HEK293 (cell line): ENCODE measurements around the gene ATP4A.

Source experiments
- BCL11A ChIP-seq: fragments of 450-650 bp; formaldehyde crosslinking; IDR thresholded peaks from 2 replicates; pipeline ENCODE4 v1.5.1; 2016; ENCODE audit warnings: low read depth, missing biosample characterization, missing genetic modification characterization
- ELK4 ChIP-seq: IDR thresholded peaks from 2 replicates; pipeline ENCODE4 v1.6.1; 2011; ENCODE audit warnings: mild to moderate bottlenecking, low read depth, low read length, borderline replicate concordance
- HIC1 ChIP-seq: fragments of 450-650 bp; formaldehyde crosslinking; IDR thresholded peaks from 2 replicates; pipeline ENCODE4 v1.5.1; 2016; ENCODE audit warnings: missing biosample characterization, missing genetic modification characterization
- SP7 ChIP-seq: fragments of 450-650 bp; formaldehyde crosslinking; IDR thresholded peaks from 2 replicates; pipeline ENCODE4 v1.5.1; 2016; ENCODE audit warnings: missing biosample characterization, missing genetic modification characterization
- TCF7L2 ChIP-seq: IDR thresholded peaks from 2 replicates; pipeline ENCODE4 v1.6.1; 2011; ENCODE audit warnings: low read depth, mild to moderate bottlenecking, inconsistent platforms, low read length, moderate library complexity, borderline replicate concordance
- TRIM28 ChIP-seq: IDR thresholded peaks from 2 replicates; pipeline ENCODE4 v1.6.1; 2011; ENCODE audit warnings: low read length, control low read depth, borderline replicate concordance
- ZBTB20 ChIP-seq: fragments of 450-650 bp; formaldehyde crosslinking; IDR thresholded peaks from 2 replicates; pipeline ENCODE4 v1.5.1; 2016; ENCODE audit warnings: missing biosample characterization, missing genetic modification characterization
- ZBTB7A ChIP-seq: fragments of 450-650 bp; formaldehyde crosslinking; IDR thresholded peaks from 2 replicates; pipeline ENCODE4 v1.5.1; 2016; ENCODE audit warnings: low read depth, missing biosample characterization, missing genetic modification characterization
- ZEB2 ChIP-seq: fragments of 450-650 bp; formaldehyde crosslinking; IDR thresholded peaks from 2 replicates; pipeline ENCODE4 v1.5.1; 2016; ENCODE audit warnings: missing biosample characterization, missing genetic modification characterization
- ZFP69B ChIP-seq: fragments of 450-650 bp; formaldehyde crosslinking; IDR thresholded peaks from 2 replicates; pipeline ENCODE4 v1.5.1; 2016; ENCODE audit warnings: missing biosample characterization, missing genetic modification characterization
- ZIC2 ChIP-seq: fragments of 450-650 bp; formaldehyde crosslinking; IDR thresholded peaks from 2 replicates; pipeline ENCODE4 v1.5.1; 2016; ENCODE audit warnings: missing biosample characterization, missing genetic modification characterization
- ZNF146 ChIP-seq: fragments of 450-650 bp; formaldehyde crosslinking; IDR thresholded peaks from 2 replicates; pipeline ENCODE4 v1.5.1; 2016; ENCODE audit warnings: missing biosample characterization, missing genetic modification characterization
- ZNF148 ChIP-seq: fragments of 450-650 bp; formaldehyde crosslinking; IDR thresholded peaks from 2 replicates; pipeline ENCODE4 v1.5.0; 2017; ENCODE audit warnings: missing biosample characterization, missing genetic modification characterization, borderline replicate concordance
- ZNF175 ChIP-seq: fragments of 450-650 bp; formaldehyde crosslinking; IDR thresholded peaks from 2 replicates; pipeline ENCODE4 v1.5.1; 2016; ENCODE audit warnings: missing biosample characterization, missing genetic modification characterization
- ZNF221 ChIP-seq: fragments of 450-650 bp; formaldehyde crosslinking; IDR thresholded peaks from 2 replicates; pipeline ENCODE4 v1.5.1; 2017; ENCODE audit warnings: missing biosample characterization, missing genetic modification characterization, borderline replicate concordance
- ZNF24 ChIP-seq: fragments of 450-650 bp; formaldehyde crosslinking; IDR thresholded peaks from 2 replicates; pipeline ENCODE4 v1.5.1; 2016; ENCODE audit warnings: missing biosample characterization, missing genetic modification characterization
- ZNF335 ChIP-seq: fragments of 450-650 bp; formaldehyde crosslinking; conservative IDR thresholded peaks from 2 replicates; pipeline ENCODE4 v1.5.1; 2016; ENCODE audit warnings: missing biosample characterization, missing genetic modification characterization
- ZNF394 ChIP-seq: fragments of 450-650 bp; formaldehyde crosslinking; IDR thresholded peaks from 2 replicates; pipeline ENCODE4 v1.5.1; 2016; ENCODE audit warnings: missing biosample characterization, missing genetic modification characterization, mild to moderate bottlenecking, moderate library complexity, borderline replicate concordance
- ZNF433 ChIP-seq: fragments of 450-650 bp; formaldehyde crosslinking; IDR thresholded peaks from 2 replicates; pipeline ENCODE4 v1.5.1; 2016; ENCODE audit warnings: missing biosample characterization, missing genetic modification characterization, low read depth
- ZNF510 ChIP-seq: fragments of 450-650 bp; formaldehyde crosslinking; IDR thresholded peaks from 2 replicates; pipeline ENCODE4 v1.5.1; 2018; ENCODE audit warnings: mild to moderate bottlenecking, missing genetic modification characterization, missing biosample characterization; ENCODE audit not compliant: insufficient replicate concordance
- ZNF521 ChIP-seq: fragments of 450-650 bp; formaldehyde crosslinking; IDR thresholded peaks from 2 replicates; pipeline ENCODE4 v1.5.1; 2017; ENCODE audit warnings: missing biosample characterization, mild to moderate bottlenecking, missing genetic modification characterization
- ZNF561 ChIP-seq: fragments of 450-650 bp; IDR thresholded peaks from 2 replicates; pipeline ENCODE4 v1.5.1; 2018; ENCODE audit warnings: missing biosample characterization, missing genetic modification characterization, borderline replicate concordance
- ZNF585B ChIP-seq: fragments of 450-650 bp; formaldehyde crosslinking; IDR thresholded peaks from 2 replicates; pipeline ENCODE4 v1.5.1; 2016; ENCODE audit warnings: missing biosample characterization, missing genetic modification characterization
- ZNF596 ChIP-seq: fragments of 450-650 bp; IDR thresholded peaks from 2 replicates; pipeline ENCODE4 v1.5.0; 2018; ENCODE audit warnings: missing biosample characterization, mild to moderate bottlenecking, missing genetic modification characterization, moderate library complexity
- ZNF610 ChIP-seq: fragments of 450-650 bp; formaldehyde crosslinking; IDR thresholded peaks from 2 replicates; pipeline ENCODE4 v1.5.1; 2016; ENCODE audit warnings: missing biosample characterization, missing genetic modification characterization, borderline replicate concordance
- ZNF621 ChIP-seq: fragments of 450-650 bp; formaldehyde crosslinking; IDR thresholded peaks from 2 replicates; pipeline ENCODE4 v1.5.1; 2017; ENCODE audit warnings: missing biosample characterization, missing genetic modification characterization
- ZNF654 ChIP-seq: fragments of 450-650 bp; formaldehyde crosslinking; IDR thresholded peaks from 2 replicates; pipeline ENCODE4 v1.5.1; 2016; ENCODE audit warnings: low read depth, missing biosample characterization, missing genetic modification characterization
- ZNF707 ChIP-seq: fragments of 450-650 bp; formaldehyde crosslinking; IDR thresholded peaks from 2 replicates; pipeline ENCODE4 v1.5.1; 2016; ENCODE audit warnings: missing biosample characterization, missing genetic modification characterization
- ZNF777 ChIP-seq: fragments of 450-650 bp; formaldehyde crosslinking; IDR thresholded peaks from 2 replicates; pipeline ENCODE4 v1.5.1; 2017; ENCODE audit warnings: missing biosample characterization, missing genetic modification characterization, borderline replicate concordance
- ZSCAN5A ChIP-seq: fragments of 450-650 bp; formaldehyde crosslinking; IDR thresholded peaks from 2 replicates; pipeline ENCODE4 v1.5.1; 2016; ENCODE audit warnings: missing biosample characterization, missing genetic modification characterization
- ZXDB ChIP-seq: fragments of 450-650 bp; formaldehyde crosslinking; IDR thresholded peaks from 2 replicates; pipeline ENCODE4 v1.5.1; 2016; ENCODE audit warnings: missing biosample characterization, missing genetic modification characterization

ATP4A gene

GRCh38 chr19:35545001-35545854 lies 18.2 kb downstream of the ATP4A start, which contains the start of gene TMEM147 (continued):
- TF ChIP-seq ZFP69B (tag by site-specific recombination) = peak; percentile 100
- 0 out of 2 replicates have a peak, but pooled peaks have one; percentile 38 for TF ChIP-seq ZNF610
- TF ChIP-seq BCL11A (tag by site-specific recombination) = no peak; the same call in 1 of the 2 replicates
- TF ChIP-seq ZNF654 (tag by site-specific recombination) = no peak
- TF ChIP-seq HIC1 = peak; percentile 70; the same call in 1 of the 2 replicates
- TF ChIP-seq ZBTB7A (tag by site-specific recombination) = no peak; the same call in 1 of the 2 replicates
- 0 out of 2 replicates have a peak, but pooled peaks have one; percentile 15 for TF ChIP-seq ZNF585B (tag by site-specific recombination)
- no peak for TF ChIP-seq ZNF221 (tag by site-specific recombination)
- TF ChIP-seq ZNF175 (tag by site-specific recombination) = peak; percentile 51; the same call in 1 of the 2 replicates
- TF ChIP-seq ZNF621 (tag by site-specific recombination) = no peak
- peak; percentile 100; the same call in 1 of the 2 replicates for TF ChIP-seq ZNF561 (tag by site-specific recombination)
- TF ChIP-seq ZNF148 (tag by site-specific recombination) = no peak
- TF ChIP-seq ZNF146 (tag by site-specific recombination) = peak; percentile 39
- TF ChIP-seq ZNF707 (tag by site-specific recombination) = no peak
- peak; percentile 95 for TF ChIP-seq ZEB2
- peak; percentile 97 for TF ChIP-seq ZBTB20 (tag by site-specific recombination)
- TF ChIP-seq ELK4 = no peak; the same call in 1 of the 2 replicates
- no peak for TF ChIP-seq TCF7L2
- no peak for TF ChIP-seq ZNF521 (tag by site-specific recombination)
- TF ChIP-seq ZNF596 (tag by site-specific recombination) = 0 out of 2 replicates have a peak, but pooled peaks have one; percentile 35
- peak; percentile 80; the same call in 1 of the 2 replicates for TF ChIP-seq ZNF24 (tag by site-specific recombination)
- no peak for TF ChIP-seq ZNF433 (tag by site-specific recombination)
- peak; percentile 39; the same call in 1 of the 2 replicates for TF ChIP-seq TRIM28
- peak; percentile 83 for TF ChIP-seq SP7 (tag by site-specific recombination)
- TF ChIP-seq ZNF777 = no peak
- TF ChIP-seq ZNF394 (tag by site-specific recombination) = peak; percentile 56; the same call in 1 of the 2 replicates
- peak; percentile 100 for TF ChIP-seq ZSCAN5A (tag by site-specific recombination)
- peak; percentile 99 for TF ChIP-seq ZXDB
- TF ChIP-seq ZNF335 (tag by site-specific recombination) = peak; percentile 98
- peak; percentile 90 for TF ChIP-seq ZIC2
- no peak for TF ChIP-seq ZNF510 (tag by site-specific recombination)
